ENCODE measurements around the gene SLC35F3. TPM values are rescaled to one million over a fixed set of nuclear protein-coding genes. Genes with fewer than 3 reads are reported as not detected.
A peak's percentile ranks its signal among the peaks of the same experiment; 100 is the strongest.

The SLC35F3 gene
- total RNA-seq, 1 donor from 2014 or later, result 2.7 TPM

DNA sequence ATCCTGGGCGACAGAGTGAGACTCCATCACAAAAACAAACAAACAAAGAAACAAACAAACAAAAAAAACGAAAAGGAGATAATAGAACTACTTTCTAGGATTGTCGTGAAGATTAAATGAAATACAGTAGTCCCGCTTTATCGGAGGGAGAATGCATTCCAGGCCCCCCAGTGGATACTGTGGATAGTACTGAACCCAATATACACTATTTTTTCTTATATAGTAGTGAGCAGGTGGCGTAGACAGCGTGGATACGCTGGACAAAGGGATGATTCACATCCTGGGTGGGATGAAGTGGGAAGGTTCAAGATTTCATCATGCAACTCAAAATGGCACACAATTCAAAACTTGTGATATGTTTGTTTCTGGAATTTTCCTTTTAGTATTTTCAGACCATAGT, 8.0 kb downstream of the SLC35F3 start:
- DNase-seq (ENCODE audit: low read depth), result no peak

GRCh38 chr1:233912909-233913308, 8.4 kb downstream of the SLC35F3 start:
- no peak for DNase-seq (ENCODE audit: low read depth)

DNA sequence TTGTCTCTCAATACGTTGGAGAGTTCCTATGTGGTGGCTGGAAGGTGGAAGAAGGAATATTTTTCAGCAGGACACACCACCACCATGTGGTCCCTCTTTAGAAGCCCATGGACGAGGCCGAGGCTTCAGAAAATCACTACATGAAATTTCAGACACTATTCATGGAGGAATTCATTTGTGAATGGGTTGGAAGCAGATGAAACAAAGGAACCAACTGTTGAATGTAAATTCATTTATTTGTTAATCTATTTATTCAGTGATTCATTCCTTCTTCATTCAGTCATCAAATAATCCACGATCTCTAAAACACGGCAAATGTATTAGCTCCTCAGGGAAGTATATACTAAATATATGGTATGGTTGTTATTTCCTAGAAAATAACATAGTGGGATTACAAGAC, 12.2 kb downstream of the SLC35F3 start:
- peak; percentile 43 for DNase-seq (ENCODE audit: low read depth)

DNA sequence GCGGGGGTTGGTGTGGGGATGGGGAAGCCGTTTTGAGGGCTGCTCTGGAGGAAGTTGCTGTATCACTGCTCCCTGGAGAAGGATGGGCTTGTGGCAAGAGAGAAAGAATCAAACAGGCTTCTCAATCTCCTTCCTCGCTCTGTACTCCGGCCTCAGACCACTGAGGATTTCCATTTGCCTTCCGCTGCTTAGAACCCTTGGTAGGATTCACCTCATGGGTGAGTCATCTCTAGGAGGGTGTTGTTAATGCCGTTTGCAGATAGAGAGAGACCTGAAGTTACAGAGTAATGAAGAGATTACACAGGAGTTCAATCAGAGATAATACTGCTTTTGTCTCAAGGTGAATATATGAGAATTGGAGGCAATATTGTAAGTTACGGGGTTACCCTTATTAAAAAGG, 15.3 kb downstream of the SLC35F3 start:
- DNase-seq (ENCODE audit: low read depth), result no peak

- no peak for DNase-seq (ENCODE audit: low read depth)
Measured at GRCh38 chr1:233928123-233928522, 23.6 kb downstream of the SLC35F3 start.

DNA sequence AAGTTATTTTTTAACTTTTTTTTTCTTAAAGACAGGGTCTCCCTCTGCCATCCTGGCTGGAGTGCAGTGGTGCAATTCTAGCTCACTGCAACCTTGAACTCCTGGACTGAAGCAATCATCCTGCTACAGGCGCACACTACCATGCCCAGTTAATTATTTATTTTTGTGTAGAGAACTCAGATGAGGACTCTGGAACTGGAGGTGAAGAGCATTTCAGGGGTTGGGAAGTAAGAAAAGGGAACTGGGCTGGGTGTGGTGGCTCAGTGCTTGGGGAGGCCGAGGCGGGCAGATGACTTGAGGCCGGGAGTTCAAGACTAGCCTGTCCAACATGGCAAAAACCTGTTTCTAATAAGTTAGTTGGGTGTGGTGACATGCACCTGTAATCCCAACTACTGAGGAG, 28.9 kb downstream of the SLC35F3 start:
- DNase-seq (ENCODE audit: low read depth), result no peak

DNA sequence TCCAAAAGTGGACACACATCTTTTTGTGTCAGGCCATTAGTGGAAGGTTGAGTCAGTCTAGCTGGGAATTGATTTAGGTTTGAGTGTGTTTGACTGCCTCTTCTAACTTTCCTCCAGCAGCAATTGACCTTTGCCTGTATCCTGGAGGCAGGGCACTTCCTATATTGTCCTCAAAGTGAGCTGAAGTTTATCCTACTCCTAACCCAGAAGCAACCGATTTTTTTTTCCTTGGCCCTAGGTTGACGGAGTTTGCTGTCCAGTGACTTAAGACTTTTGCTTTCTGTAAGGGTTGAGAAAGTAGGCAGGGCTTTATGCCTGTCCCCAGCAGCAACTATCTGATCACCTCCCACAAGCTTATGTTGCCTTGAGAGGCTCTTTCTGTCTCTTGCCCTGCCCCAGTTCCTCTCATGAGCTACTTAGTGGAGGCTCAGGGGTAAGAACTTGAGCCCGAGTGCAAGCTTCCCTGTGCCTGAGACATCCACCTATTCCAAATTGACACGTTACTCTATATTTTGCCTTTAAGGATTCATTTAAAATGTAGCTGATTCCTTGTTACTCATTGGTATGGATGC, 30.9 kb downstream of the SLC35F3 start:
- no peak for DNase-seq (ENCODE audit: low read depth)

DNA sequence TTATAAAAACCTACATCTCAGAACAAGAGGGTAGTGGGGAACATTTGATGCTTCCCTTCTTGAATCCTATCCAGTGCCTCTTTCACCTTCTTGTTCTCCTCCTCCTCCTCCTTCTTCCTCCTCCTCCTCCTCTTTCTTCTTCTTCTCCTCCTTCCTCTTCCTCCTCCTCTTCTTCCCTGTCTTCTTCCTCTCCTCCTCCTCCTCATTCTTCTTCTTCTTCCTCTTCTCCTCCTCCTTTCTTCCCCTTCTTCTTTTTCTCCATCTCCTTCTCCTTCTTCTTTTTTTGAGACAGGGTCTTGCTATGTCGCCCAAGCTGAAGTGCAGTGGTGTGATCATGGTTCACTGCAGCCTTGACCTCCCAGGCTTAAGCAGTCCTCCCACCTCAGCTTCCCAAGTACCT, 31.9 kb downstream of the SLC35F3 start:
- DNase-seq (ENCODE audit: low read depth), result no peak

DNA sequence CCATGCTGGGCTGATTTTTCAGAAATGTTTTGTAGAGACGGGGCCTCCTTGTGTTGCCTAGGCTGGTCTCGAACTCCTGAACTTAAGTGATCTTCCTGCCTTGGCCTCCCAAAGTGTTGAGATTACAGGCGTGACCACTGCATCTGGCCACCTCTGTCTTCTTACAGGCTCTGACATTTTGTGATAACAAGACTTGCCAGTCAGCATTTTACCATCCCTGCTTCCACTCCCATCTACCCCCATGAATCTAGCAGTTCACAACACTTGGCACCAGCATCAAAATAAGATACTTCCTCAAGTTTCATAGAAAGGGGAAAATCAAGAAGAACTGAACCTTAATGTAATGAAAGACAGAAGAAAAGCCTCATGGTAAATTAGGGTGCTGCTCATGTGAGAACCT, 32.4 kb downstream of the SLC35F3 start:
- DNase-seq (ENCODE audit: low read depth), result no peak

- DNase-seq (ENCODE audit: low read depth), result no peak
Measured at GRCh38 chr1:233938476-233938875, 34.0 kb downstream of the SLC35F3 start.

- no peak for DNase-seq (ENCODE audit: low read depth)
Measured at GRCh38 chr1:233939451-233939850, 35.0 kb downstream of the SLC35F3 start.

- no peak for DNase-seq (ENCODE audit: low read depth)
Measured at GRCh38 chr1:233940908-233941307, 36.4 kb downstream of the SLC35F3 start.

- DNase-seq (ENCODE audit: low read depth), result peak; percentile 69
Measured at GRCh38 chr1:233944601-233945000, 40.1 kb downstream of the SLC35F3 start.

GRCh38 chr1:233945573-233945972, 41.1 kb downstream of the SLC35F3 start:
- peak; percentile 97 for DNase-seq (ENCODE audit: low read depth)

DNA sequence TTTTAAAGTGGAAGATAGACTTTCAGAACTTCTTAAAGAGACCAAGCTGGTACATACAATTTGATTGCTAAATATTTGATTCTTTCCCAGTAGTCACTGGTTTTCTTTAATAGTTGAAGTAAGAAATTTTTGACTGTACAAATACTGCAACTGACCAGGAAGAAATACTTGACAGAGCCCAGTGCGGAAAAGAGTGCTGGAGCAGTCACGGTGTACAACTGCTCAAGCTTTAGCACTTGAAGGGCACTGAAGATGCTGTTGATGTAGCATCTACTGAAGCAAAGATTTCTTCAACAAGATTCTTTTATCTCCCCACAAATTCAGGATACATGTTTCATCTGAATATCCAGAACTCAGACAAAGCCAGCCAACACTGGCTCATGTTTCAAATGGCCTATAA, 41.5 kb downstream of the SLC35F3 start:
- no peak for DNase-seq (ENCODE audit: low read depth)

GRCh38 chr1:233946724-233947123, 42.2 kb downstream of the SLC35F3 start:
- no peak for DNase-seq (ENCODE audit: low read depth)

GRCh38 chr1:233951804-233952203, 47.3 kb downstream of the SLC35F3 start:
- no peak for DNase-seq (ENCODE audit: low read depth)

DNA sequence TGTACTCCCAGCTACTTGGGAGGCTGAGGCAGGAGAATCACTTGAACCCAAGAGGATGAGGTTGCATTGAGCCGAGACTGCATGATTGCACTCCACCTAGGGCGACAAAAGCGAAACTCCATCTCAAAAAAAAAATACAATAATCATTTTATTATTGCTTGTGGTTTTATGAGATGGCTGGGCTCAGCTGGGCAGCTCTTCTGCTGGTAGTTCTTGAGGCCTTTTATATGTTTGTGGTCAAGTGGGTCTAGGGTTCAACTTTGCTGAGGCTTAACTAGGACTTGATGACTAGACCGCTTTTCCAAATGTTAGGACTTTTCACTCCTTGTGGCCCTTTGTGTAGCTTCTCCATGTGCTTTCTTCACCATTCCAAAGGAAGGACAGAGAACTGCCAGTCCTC, 53.2 kb downstream of the SLC35F3 start:
- no peak for DNase-seq (ENCODE audit: low read depth)

- peak; percentile 36 for DNase-seq (ENCODE audit: low read depth)
Measured at GRCh38 chr1:233959102-233959501, 54.6 kb downstream of the SLC35F3 start.

GRCh38 chr1:233959971-233960370, 55.5 kb downstream of the SLC35F3 start:
- DNase-seq (ENCODE audit: low read depth), result no peak

GRCh38 chr1:233960386-233960785, 55.9 kb downstream of the SLC35F3 start:
- DNase-seq (ENCODE audit: low read depth), result no peak

DNA sequence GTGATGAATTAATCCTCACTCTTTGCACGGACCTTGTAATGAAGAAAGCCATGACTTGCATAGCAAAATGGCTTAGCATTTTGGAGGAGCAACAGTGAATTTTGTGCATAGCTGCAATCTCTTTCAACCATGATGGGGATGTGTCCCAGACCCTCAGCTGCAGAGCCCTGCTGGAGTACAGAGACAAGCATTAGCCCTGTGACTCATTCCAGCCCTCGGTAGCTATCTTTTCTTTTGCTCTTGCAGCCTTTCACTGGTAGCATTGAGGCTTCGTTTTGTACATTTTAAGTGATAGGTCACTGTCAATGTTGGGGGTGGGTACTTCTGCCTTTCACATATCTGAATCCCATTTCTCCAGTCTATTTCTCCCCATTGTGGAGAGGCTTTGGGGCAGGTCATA, 58.4 kb downstream of the SLC35F3 start:
- no peak for DNase-seq (ENCODE audit: low read depth)

DNA sequence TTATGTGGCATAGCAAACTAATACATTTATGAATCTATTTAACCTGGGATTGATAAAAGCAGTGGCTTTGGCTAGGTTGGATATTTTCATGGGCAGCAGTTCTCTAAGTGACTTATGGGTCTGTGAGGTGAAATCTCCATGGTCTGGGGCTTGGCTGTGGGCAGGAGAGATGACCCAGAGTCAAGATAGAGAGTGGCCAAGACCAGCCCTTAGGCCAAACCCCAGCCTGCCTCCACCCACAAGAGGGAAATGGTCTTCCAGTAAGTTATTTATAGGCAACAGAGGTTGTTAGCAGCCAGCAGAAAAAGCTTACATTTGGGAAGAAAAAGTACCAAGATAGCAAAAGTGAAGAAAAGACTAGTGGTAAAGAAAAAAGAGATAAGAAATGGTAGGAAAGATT, 61.4 kb downstream of the SLC35F3 start:
- DNase-seq (ENCODE audit: low read depth), result no peak

DNA sequence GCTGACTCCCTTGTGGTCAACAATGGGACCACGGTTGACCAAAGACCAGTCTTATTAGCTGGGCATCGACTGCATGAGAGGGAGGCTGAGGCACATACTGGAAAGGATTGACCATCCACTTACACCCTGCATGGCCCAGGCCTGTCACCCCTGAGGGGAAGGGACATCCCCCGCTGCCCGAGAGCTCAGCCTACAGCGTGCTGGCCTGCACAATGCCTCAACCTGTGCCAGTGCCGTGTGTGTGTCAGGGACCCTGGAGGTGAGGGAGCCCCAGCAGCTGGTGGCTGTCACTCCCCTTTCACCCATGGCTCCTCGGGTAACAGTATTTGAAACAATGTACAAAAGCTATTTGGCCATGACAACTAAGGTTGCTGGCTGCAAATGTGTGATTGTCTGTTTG, 67.3 kb downstream of the SLC35F3 start:
- DNase-seq (ENCODE audit: low read depth), result no peak

DNA sequence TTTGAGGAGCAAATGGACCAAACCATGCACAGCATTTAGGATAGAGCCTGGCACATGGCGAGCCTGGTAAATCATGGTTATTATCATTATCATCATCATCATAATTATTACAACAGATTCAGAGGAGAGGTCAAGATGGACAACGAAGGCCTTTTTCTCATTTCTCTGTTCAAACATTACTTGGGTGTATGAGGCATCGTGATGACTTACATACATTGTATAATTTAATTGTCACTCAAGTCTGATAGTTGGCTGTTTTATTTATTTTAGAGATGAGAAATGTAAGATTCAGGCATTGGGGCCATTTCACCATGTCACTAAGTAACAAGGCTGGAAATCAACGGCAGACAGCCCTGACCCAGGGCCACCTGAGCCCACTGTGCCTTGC, 68.1 kb downstream of the SLC35F3 start:
- DNase-seq (ENCODE audit: low read depth), result no peak
